ENCODE results near the gene AHCYL2.

AHCYL2 gene

GRCh38 chr7:129188372-129188891 lies 36.4 kb upstream of the AHCYL2 start, which contains the start of gene SMO:
SMO (plus strand) TSS chr7:129188633; CDS start chr7:129189152, 519 bp downstream.
- in situ Hi-C loops (cut with MboI; ENCODE audit: low sequenced_read_pairs, unreplicated experiment), result no loop called here
- TF ChIP-seq CTCF (IDR thresholded peaks at IDR 0.05; ENCODE audit: borderline replicate concordance, control extremely low read depth, extremely low read depth, insufficient read depth, missing control alignments), result no peak
- peak; percentile 79 for DNase-seq (ENCODE audit: low spot score)

- in situ Hi-C loops (cut with MboI; ENCODE audit: low sequenced_read_pairs, unreplicated experiment), result no loop called here
- peak; percentile 72 for DNase-seq (ENCODE audit: low spot score)
- TF ChIP-seq CTCF (IDR thresholded peaks at IDR 0.05; ENCODE audit: borderline replicate concordance, control extremely low read depth, extremely low read depth, insufficient read depth, missing control alignments), result no peak
These were observed 35.8 kb upstream of the AHCYL2 start for GRCh38 chr7:129188892-129189660.

GRCh38 chr7:129189661-129190310 lies 35.0 kb upstream of the AHCYL2 start:
- in situ Hi-C loops (cut with MboI; ENCODE audit: low sequenced_read_pairs, unreplicated experiment), result no loop called here
- no peak for TF ChIP-seq CTCF (IDR thresholded peaks at IDR 0.05; ENCODE audit: borderline replicate concordance, control extremely low read depth, extremely low read depth, insufficient read depth, missing control alignments)
- DNase-seq (ENCODE audit: low spot score), result no peak

GRCh38 chr7:129191272-129191671 lies 33.6 kb upstream of the AHCYL2 start:
- TF ChIP-seq CTCF (IDR thresholded peaks at IDR 0.05; ENCODE audit: borderline replicate concordance, control extremely low read depth, extremely low read depth, insufficient read depth, missing control alignments), result no peak
- no peak for DNase-seq (ENCODE audit: low spot score)
- in situ Hi-C loops (cut with MboI; ENCODE audit: low sequenced_read_pairs, unreplicated experiment), result no loop called here

GRCh38 chr7:129193892-129194291 lies 30.9 kb upstream of the AHCYL2 start:
- no peak for TF ChIP-seq CTCF (IDR thresholded peaks at IDR 0.05; ENCODE audit: borderline replicate concordance, control extremely low read depth, extremely low read depth, insufficient read depth, missing control alignments)
- in situ Hi-C loops (cut with MboI; ENCODE audit: low sequenced_read_pairs, unreplicated experiment), result no loop called here
- no peak for DNase-seq (ENCODE audit: low spot score)

- TF ChIP-seq CTCF (IDR thresholded peaks at IDR 0.05; ENCODE audit: borderline replicate concordance, control extremely low read depth, extremely low read depth, insufficient read depth, missing control alignments), result no peak
- in situ Hi-C loops (cut with MboI; ENCODE audit: low sequenced_read_pairs, unreplicated experiment), result no loop called here
- no peak for DNase-seq (ENCODE audit: low spot score)
These were observed 27.1 kb upstream of the AHCYL2 start for GRCh38 chr7:129197771-129198170.
